HPDE6-E6E7 (cell line): Measurements from ENCODE around the gene MAS1L.

ENCODE experiments used
- DNase-seq: peaks from one replicate; pipeline ENCODE4 v3.0.0; 2011; ENCODE audit warnings: missing footprints; ENCODE audit errors: extremely low spot score

The MAS1L gene

DNA sequence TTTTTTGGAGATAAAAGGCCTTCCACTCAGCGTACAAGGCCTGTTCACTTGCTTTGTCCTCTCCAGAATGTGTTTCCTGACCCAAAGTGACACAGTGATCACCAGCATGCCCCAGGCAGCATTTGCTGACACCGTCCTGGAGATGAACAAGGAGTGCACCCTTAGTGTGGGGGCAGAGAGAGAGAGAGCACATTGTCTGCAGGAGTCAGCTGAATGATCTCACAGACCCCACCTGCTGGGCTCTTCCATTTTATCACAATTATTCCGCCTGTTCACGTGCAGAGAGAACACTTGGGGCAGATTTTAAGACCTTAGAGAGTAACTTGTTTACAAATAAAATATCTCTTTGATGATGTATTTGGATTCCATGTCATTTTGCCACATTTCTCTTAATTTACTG, 22.4 kb upstream of the MAS1L start:
- no peak for DNase-seq

- no peak for DNase-seq
These were observed 22.0 kb upstream of the MAS1L start for GRCh38 chr6:29509711-29510110.

GRCh38 chr6:29509239-29509638, 21.5 kb upstream of the MAS1L start:
- DNase-seq = no peak

DNA sequence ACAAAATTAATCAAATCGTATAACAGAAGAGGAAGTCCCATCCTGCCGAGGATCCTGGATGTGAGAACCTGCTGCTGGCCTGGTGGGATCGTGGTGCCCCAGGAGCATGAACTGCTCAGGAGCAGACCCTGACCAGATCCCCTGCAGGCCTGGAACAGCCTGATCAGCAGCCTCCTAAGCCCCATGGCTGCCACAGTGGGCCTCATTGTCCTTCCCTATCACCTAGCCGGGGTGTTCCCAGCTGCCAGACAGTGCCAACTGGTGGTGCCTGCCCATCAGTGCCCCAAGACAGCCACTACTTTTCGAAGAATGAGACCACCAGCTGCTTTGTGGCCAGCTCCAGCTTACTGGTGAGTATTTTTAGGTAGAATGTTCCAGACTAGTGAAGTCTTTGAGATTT, 19.6 kb upstream of the MAS1L start:
- no peak for DNase-seq

GRCh38 chr6:29506446-29507067, 18.8 kb upstream of the MAS1L start:
- DNase-seq = no peak

DNA sequence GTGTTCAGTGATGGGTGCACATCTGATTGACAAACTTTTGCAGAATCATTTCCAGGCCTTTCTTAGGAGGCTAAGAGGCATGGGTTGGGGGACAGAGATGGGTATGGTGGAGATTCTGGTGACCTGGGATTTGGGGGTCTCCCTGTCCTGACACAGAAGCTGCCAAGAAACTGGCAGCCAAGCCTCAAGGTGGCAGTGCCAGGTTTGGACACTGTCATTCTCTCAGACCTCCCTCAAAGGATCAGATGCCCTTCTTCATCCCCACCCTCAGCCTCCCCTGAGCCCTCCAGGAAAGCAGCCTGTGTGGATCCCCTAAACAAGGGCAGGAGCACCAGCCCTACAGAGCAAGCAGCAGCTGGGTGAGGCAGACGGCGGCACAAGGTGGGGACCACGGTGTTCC, 18.1 kb upstream of the MAS1L start:
- DNase-seq = no peak

- DNase-seq = no peak
These were observed 17.2 kb upstream of the MAS1L start for GRCh38 chr6:29504961-29505360.

GRCh38 chr6:29502597-29502996, 14.8 kb upstream of the MAS1L start:
- DNase-seq = no peak

- no peak for DNase-seq
These were observed 14.4 kb upstream of the MAS1L start for GRCh38 chr6:29502181-29502580.

DNA sequence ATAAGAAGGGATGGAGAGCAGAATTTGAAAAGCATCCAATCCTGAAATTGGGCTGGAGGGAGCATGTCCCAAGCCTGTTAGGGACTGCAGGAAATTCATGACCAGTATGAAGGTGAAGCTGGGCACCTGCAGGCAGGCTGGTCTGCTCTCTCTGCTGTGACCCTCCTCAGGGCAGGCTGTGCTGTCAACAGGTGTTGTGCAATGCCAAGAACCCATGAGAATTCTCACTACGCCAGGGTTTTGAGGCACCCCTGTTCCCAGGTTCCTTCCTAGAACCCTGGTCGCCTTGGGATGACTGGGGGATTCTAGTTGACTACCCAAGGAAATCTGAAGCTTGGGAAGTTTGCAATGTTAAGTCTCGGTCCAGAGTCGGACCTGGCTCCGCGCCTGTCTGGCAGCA, 13.3 kb upstream of the MAS1L start:
- no peak for DNase-seq

- DNase-seq = no peak
These were observed 12.8 kb upstream of the MAS1L start for GRCh38 chr6:29500594-29500993.

DNA sequence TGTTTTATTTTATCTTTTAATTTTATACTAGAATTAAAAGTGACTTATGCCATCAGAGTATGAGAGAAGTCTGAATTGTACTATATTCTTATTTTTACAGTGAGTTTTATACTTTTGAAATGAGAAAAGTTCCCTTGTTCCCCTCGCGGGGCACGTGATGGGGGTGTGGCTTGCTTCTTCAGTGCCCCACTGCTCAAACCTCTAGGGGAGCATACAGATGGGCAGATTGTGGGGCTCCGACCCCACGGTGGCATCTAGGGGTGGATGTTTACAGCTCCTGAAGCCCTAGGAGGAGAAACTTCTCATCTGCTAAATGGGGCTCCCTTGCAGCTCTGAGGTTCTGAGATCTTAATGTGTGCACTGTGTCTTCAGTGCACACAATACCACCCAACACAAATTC, 11.9 kb upstream of the MAS1L start:
- DNase-seq = no peak

DNA sequence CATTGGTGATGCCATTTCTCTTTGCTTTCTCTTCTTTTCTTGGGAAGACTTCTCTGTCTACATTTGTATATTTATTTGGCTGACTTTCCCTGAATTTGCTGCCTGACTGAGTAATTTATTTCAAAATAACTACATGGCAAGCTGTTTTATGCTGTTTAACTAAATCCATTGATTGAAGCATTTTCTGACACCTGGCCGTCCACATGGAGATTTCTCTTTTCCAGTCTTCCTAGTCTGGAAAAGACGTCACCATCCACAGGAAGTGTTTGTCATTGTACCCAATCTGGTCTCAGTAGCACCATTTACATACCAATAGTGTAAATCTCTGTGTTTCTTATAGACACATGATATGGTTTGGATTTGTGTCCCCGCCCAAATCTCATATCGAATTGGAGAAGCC, 9.2 kb upstream of the MAS1L start:
- no peak for DNase-seq

- no peak for DNase-seq
These were observed 7.8 kb upstream of the MAS1L start for GRCh38 chr6:29495571-29495970.

DNA sequence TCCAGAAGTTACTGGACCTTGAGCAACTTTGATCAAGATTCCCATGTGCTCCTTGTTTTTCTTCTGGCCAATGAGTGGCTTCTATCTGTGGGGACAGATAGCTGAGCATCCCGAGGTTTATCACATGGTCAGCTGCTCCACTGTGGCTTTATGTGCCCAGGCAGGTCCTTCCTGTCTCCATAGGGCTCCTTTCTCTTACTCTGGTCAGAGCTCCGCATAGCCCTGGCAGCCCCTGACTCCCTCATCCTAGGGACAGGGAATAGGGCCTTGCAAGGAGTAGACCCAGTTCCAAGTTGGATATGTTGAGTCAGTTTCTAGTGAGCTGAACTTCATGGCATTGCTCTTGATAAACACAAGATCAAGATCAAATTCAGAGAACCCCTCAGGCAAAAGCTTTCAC, 6.4 kb upstream of the MAS1L start:
- no peak for DNase-seq

DNA sequence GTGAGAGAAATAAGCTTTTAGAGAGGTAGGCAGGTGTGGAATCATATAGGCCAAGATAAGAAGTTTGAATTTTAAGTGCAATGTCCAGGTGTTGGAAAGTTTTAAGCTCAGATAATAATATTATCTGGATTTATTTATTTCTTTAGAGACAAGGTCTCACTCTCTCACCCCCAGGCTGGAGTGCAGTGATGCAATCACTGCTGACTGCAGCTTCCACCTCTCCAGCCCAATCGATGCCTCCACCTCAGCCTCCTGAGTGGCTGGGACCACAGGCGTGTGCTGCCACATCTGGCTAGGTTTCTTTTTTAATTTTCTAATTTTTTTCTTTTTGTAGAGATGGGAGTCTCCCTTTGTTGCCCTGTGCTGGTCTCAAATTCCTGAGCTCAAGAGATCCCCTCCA, 5.5 kb upstream of the MAS1L start:
- no peak for DNase-seq

GRCh38 chr6:29491574-29491973, 3.8 kb upstream of the MAS1L start:
- no peak for DNase-seq

DNA sequence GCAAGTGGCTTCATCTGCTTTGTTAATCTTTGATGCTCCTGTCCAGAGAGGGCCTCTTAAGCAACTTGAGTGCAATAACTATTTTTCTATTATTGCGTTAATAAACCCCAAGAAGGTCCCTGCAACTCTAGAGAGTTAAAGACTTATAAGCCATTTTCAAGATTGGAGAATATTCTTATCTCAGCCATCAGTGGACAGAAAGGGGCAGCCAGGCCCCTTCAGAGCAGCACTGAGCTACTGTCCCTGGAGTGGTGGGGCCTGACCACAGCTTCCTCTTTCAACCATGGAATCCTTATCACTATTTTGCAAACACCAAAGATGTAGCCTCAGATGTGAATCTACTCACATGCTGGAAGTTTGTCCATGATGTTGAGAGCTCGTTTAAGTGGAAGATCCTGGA, 2.8 kb upstream of the MAS1L start:
- no peak for DNase-seq

- no peak for DNase-seq
These were observed 2.3 kb upstream of the MAS1L start for GRCh38 chr6:29490055-29490454.

GRCh38 chr6:29489286-29489685, 1.5 kb upstream of the MAS1L start:
- DNase-seq = no peak

- DNase-seq = no peak
These were observed 1.1 kb upstream of the MAS1L start for GRCh38 chr6:29488874-29489273.

- DNase-seq = no peak
These were observed 625 bp downstream of the MAS1L start for GRCh38 chr6:29487131-29487530.

GRCh38 chr6:29486577-29486976, 1.2 kb downstream of the MAS1L start:
- DNase-seq = no peak

- no peak for DNase-seq
These were observed 4.0 kb downstream of the MAS1L start for GRCh38 chr6:29483735-29484134.

DNA sequence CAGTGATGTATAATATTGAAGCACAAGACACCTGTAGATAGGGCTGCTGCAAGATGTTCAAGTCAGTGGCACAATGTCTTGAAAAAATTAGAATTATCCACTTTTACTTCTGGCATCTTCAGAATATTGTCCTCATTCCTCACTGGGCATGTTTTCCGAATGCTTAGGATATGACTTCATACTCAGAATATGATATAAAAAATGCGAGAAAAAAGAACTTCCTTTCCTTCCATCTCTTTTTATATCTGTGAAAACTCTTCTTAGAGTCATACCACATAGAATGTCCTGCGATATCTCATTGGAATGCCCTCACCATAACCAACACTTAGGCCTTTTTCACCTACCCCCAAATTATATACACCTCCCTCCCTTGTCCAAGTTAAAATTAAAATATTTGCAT, 4.6 kb downstream of the MAS1L start:
- no peak for DNase-seq
